K562 treated with DMSO at 1 percent for 24 hours (cell line): ENCODE results near the gene NRAP. TPM values are rescaled to one million over a fixed set of nuclear protein-coding genes. Genes with fewer than 3 reads are reported as not detected.

ENCODE experiments used
- total RNA-seq: library from RNA; unstranded; fragments of 300-600 nt; gene quantifications from 2 replicates; pipeline ENCODE4 v1.2.3, GENCODE V29; 2022; ENCODE audit warnings: low read depth; ENCODE audit not compliant: insufficient read depth

NRAP gene, protein sequence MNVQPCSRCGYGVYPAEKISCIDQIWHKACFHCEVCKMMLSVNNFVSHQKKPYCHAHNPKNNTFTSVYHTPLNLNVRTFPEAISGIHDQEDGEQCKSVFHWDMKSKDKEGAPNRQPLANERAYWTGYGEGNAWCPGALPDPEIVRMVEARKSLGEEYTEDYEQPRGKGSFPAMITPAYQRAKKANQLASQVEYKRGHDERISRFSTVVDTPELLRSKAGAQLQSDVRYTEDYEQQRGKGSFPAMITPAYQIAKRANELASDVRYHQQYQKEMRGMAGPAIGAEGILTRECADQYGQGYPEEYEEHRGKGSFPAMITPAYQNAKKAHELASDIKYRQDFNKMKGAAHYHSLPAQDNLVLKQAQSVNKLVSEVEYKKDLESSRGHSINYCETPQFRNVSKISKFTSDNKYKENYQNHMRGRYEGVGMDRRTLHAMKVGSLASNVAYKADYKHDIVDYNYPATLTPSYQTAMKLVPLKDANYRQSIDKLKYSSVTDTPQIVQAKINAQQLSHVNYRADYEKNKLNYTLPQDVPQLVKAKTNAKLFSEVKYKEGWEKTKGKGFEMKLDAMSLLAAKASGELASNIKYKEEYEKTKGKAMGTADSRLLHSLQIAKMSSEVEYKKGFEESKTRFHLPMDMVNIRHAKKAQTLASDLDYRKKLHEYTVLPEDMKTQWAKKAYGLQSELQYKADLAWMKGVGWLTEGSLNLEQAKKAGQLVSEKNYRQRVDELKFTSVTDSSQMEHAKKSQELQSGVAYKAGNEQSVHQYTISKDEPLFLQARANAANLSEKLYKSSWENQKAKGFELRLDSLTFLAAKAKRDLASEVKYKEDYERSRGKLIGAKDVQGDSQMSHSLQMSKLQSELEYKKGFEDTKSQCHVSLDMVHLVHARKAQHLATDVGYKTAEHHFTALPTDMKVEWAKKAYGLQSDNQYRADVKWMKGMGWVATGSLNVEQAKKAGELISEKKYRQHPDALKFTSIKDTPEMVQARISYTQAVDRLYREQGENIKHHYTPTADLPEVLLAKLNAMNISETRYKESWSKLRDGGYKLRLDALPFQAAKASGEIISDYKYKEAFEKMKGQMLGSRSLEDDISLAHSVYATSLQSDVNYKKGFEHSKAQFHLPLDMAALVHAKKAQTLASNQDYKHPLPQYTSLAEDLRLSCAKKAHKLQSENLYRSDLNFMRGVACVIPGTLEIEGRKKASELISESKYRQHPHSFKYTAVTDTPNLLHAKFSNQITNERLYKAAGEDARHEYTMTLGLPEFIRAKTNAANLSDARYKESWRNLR (N-terminal part only)
- not detected in 2 replicates for total RNA-seq

DNA sequence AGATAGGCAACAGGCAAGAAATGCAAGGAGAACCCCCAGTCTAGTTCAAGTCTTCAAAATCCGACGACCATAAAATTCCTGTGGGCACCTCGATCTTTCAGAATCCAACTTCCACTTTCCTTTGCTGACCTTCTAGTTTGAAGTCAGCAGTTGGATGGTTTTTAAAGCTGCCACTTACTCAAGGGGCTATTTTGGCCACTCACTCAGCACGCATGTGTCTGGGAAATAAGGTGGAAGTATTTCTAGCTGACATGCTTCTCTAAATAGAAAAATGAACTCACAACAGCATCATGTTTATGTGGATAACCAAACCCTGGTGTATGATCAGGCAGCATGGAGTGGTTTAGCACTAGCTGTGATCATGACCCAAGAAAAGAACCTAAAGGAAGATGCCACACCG is at the start of gene NRAP:
Gene NRAP, minus strand, starts transcription at position 134 of the 400 bp plus-strand sequence. CDS start 159 bp downstream, outside the sequence.

DNA sequence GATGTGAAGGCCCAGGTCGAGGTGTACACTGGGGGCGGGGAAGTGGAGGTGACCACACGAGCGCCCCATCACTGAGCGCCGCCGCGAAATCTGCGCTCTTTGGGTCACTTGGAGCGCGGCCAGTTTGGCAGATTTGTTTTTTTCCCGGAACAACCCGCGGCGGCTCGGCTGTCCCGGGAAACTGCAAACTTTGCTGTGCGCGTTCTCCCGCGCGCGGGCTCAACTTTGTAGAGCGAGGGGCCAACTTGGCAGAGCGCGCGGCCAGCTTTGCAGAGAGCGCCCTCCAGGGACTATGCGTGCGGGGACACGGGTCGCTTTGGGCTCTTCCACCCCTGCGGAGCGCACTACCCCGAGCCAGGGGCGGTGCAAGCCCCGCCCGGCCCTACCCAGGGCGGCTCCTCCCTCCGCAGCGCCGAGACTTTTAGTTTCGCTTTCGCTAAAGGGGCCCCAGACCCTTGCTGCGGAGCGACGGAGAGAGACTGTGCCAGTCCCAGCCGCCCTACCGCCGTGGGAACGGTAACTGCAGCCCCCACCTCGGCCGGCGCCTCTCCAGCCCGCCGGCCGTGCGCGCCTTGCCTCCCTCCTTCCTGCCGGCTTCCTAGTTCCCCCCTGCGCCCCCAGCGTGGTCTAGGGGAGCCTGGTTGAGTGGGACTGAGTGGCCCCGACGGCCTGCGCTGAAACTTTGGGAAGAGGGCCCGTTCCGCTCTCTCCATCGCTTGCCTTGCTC is 15.8 kb upstream of the NRAP start, which contains the start of gene CASP7:
Gene CASP7, plus strand, starts transcription at position 450 of the 727 bp plus-strand sequence. CDS start 17,582 bp downstream, outside the sequence.

DNA sequence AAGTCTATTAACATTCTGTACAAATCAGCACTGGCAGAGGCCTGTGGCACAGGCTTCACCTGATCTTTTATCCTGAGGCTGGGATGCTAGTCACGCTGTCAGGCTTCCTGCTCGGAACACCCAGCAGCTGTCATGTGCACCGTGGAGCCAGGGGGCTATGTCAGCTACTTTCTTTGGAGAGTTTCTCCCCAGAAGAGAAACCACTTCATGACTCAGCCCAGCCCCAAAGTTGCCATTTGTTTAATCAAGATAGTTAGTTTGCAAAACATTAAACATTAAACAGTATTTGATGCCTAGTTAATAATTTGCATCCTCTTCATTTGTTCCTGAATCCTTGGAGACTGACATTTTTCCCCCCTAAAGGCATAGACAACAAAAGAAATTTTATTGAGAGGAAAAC is 111.1 kb downstream of the NRAP start, which contains the start of gene HABP2:
Gene HABP2, plus strand, starts transcription at position 353 of the 400 bp plus-strand sequence. CDS start 69 bp downstream, outside the sequence.

Other genes starting within 250 kb of the NRAP start
- gene HABP2, start 111.0 kb downstream of the NRAP start, total RNA-seq, result 2.8 TPM in 1 of 2 replicates, not detected in the other
- gene CASP7, start 15.9 kb upstream of the NRAP start, total RNA-seq, result 13.9 and 22.0 TPM in 2 replicates
- not detected in 2 replicates for gene PLEKHS1, start 87.6 kb upstream of the NRAP start, total RNA-seq
- 9.9 and 10.6 TPM in 2 replicates for gene DCLRE1A, start 190.0 kb upstream of the NRAP start, total RNA-seq
- gene NHLRC2, start 190.6 kb upstream of the NRAP start, total RNA-seq, result 2.2 and 2.6 TPM in 2 replicates